GM23248 (cell line): ENCODE data around the gene INCA1. TPM values are rescaled to one million over a fixed set of nuclear protein-coding genes. Genes with fewer than 3 reads are reported as not detected.
A peak's percentile ranks its signal among the peaks of the same experiment; 100 is the strongest.

Source experiments
- DNase-seq: peaks from one replicate; pipeline ENCODE4 v3.0.0-alpha.2; 2015
- H2AFZ ChIP-seq: fragments of 200-600 bp; sonication (generic); 2 replicates; pipeline ENCODE4 v1.6.1; 2016; ENCODE audit warnings: antibody characterized with exemption
- H3F3A ChIP-seq: fragments of 200-600 bp; sonication (generic); 2 replicates; pipeline ENCODE4 v1.6.1; 2016; ENCODE audit warnings: mild to moderate bottlenecking, antibody characterized with exemption, mixed run types; ENCODE audit not compliant: insufficient read depth
- H3K27ac ChIP-seq: fragments of 200-600 bp; sonication (generic); 2 replicates; pipeline ENCODE4 v1.5.1; 2016; ENCODE audit warnings: mild to moderate bottlenecking
- H3K27me3 ChIP-seq: fragments of 200-600 bp; sonication (generic); replicated peaks from 2 replicates; pipeline ENCODE4 v1.6.1; 2016; ENCODE audit warnings: mild to moderate bottlenecking; ENCODE audit not compliant: insufficient read depth
- H3K36me3 ChIP-seq: fragments of 200-600 bp; sonication (generic); 2 replicates; pipeline ENCODE4 v1.6.1; 2016; ENCODE audit warnings: low read depth, mild to moderate bottlenecking
- H3K4me1 ChIP-seq: fragments of 200-600 bp; sonication (generic); 2 replicates; pipeline ENCODE4 v1.6.1; 2016; ENCODE audit warnings: mild to moderate bottlenecking; ENCODE audit not compliant: insufficient read depth
- H3K4me2 ChIP-seq: fragments of 200-600 bp; sonication (generic); one replicate; pipeline ENCODE4 v1.6.1; 2016; ENCODE audit warnings: mild to moderate bottlenecking; ENCODE audit not compliant: unreplicated experiment
- H3K4me3 ChIP-seq: fragments of 200-600 bp; sonication (generic); 2 replicates; pipeline ENCODE4 v1.5.1; 2016; ENCODE audit warnings: mild to moderate bottlenecking
- H3K79me2 ChIP-seq: fragments of 200-600 bp; sonication (generic); 2 replicates; pipeline ENCODE4 v1.6.1; 2016; ENCODE audit warnings: mild to moderate bottlenecking; ENCODE audit not compliant: insufficient read depth
- H3K9ac ChIP-seq: fragments of 200-600 bp; sonication (generic); 2 replicates; pipeline ENCODE4 v1.6.1; 2016; ENCODE audit warnings: mild to moderate bottlenecking
- H3K9me2 ChIP-seq: fragments of 200-600 bp; sonication (generic); 2 replicates; pipeline ENCODE4 v1.6.1; 2016; ENCODE audit warnings: mixed run types, mild to moderate bottlenecking, moderate library complexity; ENCODE audit not compliant: insufficient read depth
- H3K9me3 ChIP-seq: fragments of 200-600 bp; sonication (generic); one replicate; pipeline ENCODE4 v1.6.1; 2017; ENCODE audit warnings: low read depth
- H4K20me1 ChIP-seq: fragments of 200-600 bp; sonication (generic); 2 replicates; pipeline ENCODE4 v1.6.0; 2016; ENCODE audit not compliant: insufficient read depth
- EZH2 ChIP-seq: fragments of 200-600 bp; sonication (generic); IDR thresholded peaks from 2 replicates; pipeline ENCODE4 v1.6.1; 2018; ENCODE audit warnings: antibody characterized with exemption, mild to moderate bottlenecking; ENCODE audit not compliant: insufficient read depth, poor library complexity, severe bottlenecking
- EZH2phosphoT487 ChIP-seq: fragments of 200-600 bp; sonication (generic); IDR thresholded peaks from 2 replicates; pipeline ENCODE4 v1.6.1; 2018; ENCODE audit warnings: antibody characterized with exemption, moderate library complexity, mild to moderate bottlenecking, low read depth; ENCODE audit not compliant: insufficient read depth
- WGBS, 2 experiments: methylation state at CpG; one replicate each; pipeline ENCODE4 v1.1.6; 2015 to 2017; ENCODE audit warnings: low lambda C conversion rate in 2 of 2, low coverage in 1 of 2; ENCODE audit errors: missing lambda C conversion rate in 2 of 2; 5-methylcytosine and 5-hydroxymethylcytosine counted together
- in situ Hi-C: fragments of 300-500 bp; cut with MboI; formaldehyde crosslinking; loops from 2 replicates; pipeline ENCODE4 v1.15.0; 2020
- microRNA-seq: library from miRNA; unstranded; fragments of <30 nt; microRNA quantifications from one replicate; pipeline ENCODE4, GENCODE V29; 2016; ENCODE audit warnings: borderline number of aligned reads
- polyA plus RNA-seq: library from polyadenylated mRNA; unstranded; fragments of >200 nt; fragmentation: Nextera tagmentation; extraction: Ambion mirVana; gene quantifications from 2 replicates; pipeline ENCODE4 v1.2.1, GENCODE V29; 2016
- small RNA-seq: library from RNA; depleted of rRNA; stranded (forward); fragments of <200 nt; gene quantifications from one replicate; pipeline ENCODE3, GENCODE V24; 2014; ENCODE audit warnings: low read depth, low replicate concordance
- total RNA-seq: library from RNA; depleted of rRNA; stranded (reverse); fragments of >200 nt; shearing (Covaris generic); gene quantifications from 2 replicates; pipeline ENCODE4 v1.2.3, GENCODE V29; 2014; rRNA removed

The INCA1 gene
- total and polyA plus RNA-seq, 2 experiments from 2014 or later, result 0.32 to 1.2 TPM

DNA sequence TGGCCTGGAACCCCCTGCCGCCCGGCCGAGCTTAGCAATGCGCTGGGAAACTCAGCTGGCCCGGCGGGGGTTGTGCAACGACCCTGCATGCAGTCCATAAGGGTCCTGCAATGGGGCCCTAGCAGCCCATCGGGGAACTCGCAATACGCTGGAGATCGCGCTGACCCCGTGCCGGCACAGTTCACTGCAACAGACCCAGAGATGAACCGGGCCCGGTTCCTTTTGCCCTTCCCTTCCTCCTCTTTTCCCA, 57.9 kb downstream of the INCA1 start:
- Histone ChIP-seq H3K9me3 (no peaks in the 10 kb centered on the region), H3K9ac (peak overlapping the region; percentile 94), H3K27ac (peak overlapping the region; percentile 80), H3F3A (peaks cover 36% of the 10 kb centered on the region), H3K36me3 (no peaks in the 10 kb centered on the region), H3K4me3 (peak overlapping the region; percentile 94), H3K9me2 (no peaks in the 10 kb centered on the region), H3K27me3 (no peaks in the 10 kb centered on the region), H3K4me1 (peaks cover 17% of the 10 kb centered on the region), H2AFZ (peak overlapping the region; percentile 81), H3K79me2 (peaks cover 57% of the 10 kb centered on the region), H3K4me2 (peak overlapping the region; percentile 92), H4K20me1 (0 out of 2 replicates have a peak, but pooled peaks cover 1% of the 10 kb centered on the region)
- in situ Hi-C loops, result no loop called here
- WGBS, 2 experiments, result 1 to 3% methylated on average over 15 to 16 of the region's 16 CpGs
- no peak for TF ChIP-seq EZH2phosphoT487
- TF ChIP-seq EZH2, result no peak
- peak; percentile 55 for DNase-seq

DNA sequence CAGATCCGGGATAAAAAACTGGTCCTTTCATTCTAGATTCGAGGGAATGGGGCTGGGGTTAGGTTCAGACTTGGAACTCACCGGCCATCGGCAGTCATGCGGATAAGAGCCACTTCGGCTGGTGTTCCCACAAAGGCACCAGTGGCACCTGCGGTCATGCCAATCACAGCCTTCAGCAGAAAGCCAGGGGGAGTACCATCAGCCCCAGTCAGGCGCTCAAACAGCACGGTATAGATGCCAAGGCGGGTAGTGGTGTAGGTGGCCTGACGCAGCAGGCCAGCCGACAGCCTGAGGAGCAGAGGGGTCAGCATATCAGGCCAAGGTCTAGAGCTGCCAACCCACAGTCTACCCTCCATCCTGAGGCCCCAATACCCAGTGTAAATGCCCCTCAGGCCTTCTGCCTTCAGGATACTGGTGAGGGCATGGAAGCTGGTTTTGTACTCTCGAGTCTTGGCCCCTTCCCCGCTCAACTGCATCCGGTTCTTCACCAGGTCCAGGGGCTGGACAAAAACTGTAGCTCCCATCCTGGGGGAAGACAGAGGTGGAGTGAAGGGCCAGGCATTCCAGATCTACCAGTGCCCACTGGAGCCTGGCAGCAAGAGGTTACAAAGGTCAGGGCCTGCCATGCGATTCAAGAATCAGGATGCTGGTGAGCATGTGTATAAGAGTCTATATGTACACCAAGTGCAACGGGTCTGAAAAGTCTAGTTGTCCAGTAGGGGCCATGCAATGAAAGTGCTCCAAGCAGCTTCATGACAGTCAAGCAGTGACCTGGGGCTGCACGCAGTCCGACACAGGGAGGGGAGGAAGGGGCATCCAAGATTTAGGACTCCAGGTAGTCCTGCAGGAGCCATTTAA, 58.4 kb downstream of the INCA1 start:
- Histone ChIP-seq H3K27me3 (no peaks in the 10 kb centered on the region), H4K20me1 (no peaks in the 10 kb centered on the region), H3K9ac (peak overlapping the region; percentile 94), H3K36me3 (no peaks in the 10 kb centered on the region), H3K4me3 (peak overlapping the region; percentile 94), H3K27ac (peak overlapping the region; percentile 80), H3K4me2 (peak overlapping the region; percentile 92), H2AFZ (peak overlapping the region; percentile 81), H3F3A (peaks cover 31% of the 10 kb centered on the region), H3K4me1 (peaks cover 14% of the 10 kb centered on the region; the same call in 1 of the 2 replicates), H3K9me3 (no peaks in the 10 kb centered on the region), H3K9me2 (no peaks in the 10 kb centered on the region), H3K79me2 (peaks cover 51% of the 10 kb centered on the region)
- WGBS, 2 experiments, result 46 to 48% methylated on average over 19 of the region's 19 CpGs
- in situ Hi-C loops, result no loop called here
- DNase-seq, result no peak
- TF ChIP-seq EZH2 (no peak), EZH2phosphoT487 (no peak)

Small RNA genes within 50 kb of the gene (microRNA-seq; reads per million reads assigned to microRNA genes)
- not detected for gene MIR6864
- not detected for gene MIR6865

Small RNA genes within 50 kb of the gene (small RNA-seq; reads per million reads assigned to genes)
- gene MIR6864, result not detected
- not detected for gene MIR6865

Other genes starting within 250 kb of the INCA1 start
- gene TM4SF5, start 225.6 kb downstream of the INCA1 start, total RNA-seq, result not detected in 2 replicates
- gene TM4SF5, start 225.6 kb downstream of the INCA1 start, polyA plus RNA-seq, result not detected in 2 replicates
- gene VMO1, start 211.2 kb downstream of the INCA1 start, total RNA-seq, result not detected in 2 replicates
- gene VMO1, start 211.2 kb downstream of the INCA1 start, polyA plus RNA-seq, result 0.63 and 0.93 TPM in 2 replicates
- gene GLTPD2, start 208.6 kb downstream of the INCA1 start, total RNA-seq, result 2.2 TPM in 1 of 2 replicates, not detected in the other
- gene GLTPD2, start 208.6 kb downstream of the INCA1 start, polyA plus RNA-seq, result 0.50 and 0.61 TPM in 2 replicates
- 92.1 and 148 TPM in 2 replicates for gene PSMB6, start 201.4 kb downstream of the INCA1 start, total RNA-seq
- gene PSMB6, start 201.4 kb downstream of the INCA1 start, polyA plus RNA-seq, result 308 and 315 TPM in 2 replicates
- gene PLD2, start 190.4 kb downstream of the INCA1 start, total RNA-seq, result 20.9 and 22.0 TPM in 2 replicates
- gene PLD2, start 190.4 kb downstream of the INCA1 start, polyA plus RNA-seq, result 11.9 and 12.3 TPM in 2 replicates
- 31.5 and 34.5 TPM in 2 replicates for gene MINK1, start 164.2 kb downstream of the INCA1 start, total RNA-seq
- 21.0 and 24.2 TPM in 2 replicates for gene MINK1, start 164.2 kb downstream of the INCA1 start, polyA plus RNA-seq
- gene C17orf107, start 98.0 kb downstream of the INCA1 start, total RNA-seq, result 3.8 and 8.8 TPM in 2 replicates
- gene C17orf107, start 98.0 kb downstream of the INCA1 start, polyA plus RNA-seq, result 2.7 and 3.9 TPM in 2 replicates
- 0.13 and 0.86 TPM in 2 replicates for gene CHRNE, start 94.4 kb downstream of the INCA1 start, total RNA-seq
- gene CHRNE, start 94.4 kb downstream of the INCA1 start, polyA plus RNA-seq, result 0.63 and 0.84 TPM in 2 replicates
- not detected in 2 replicates for gene GP1BA, start 65.2 kb downstream of the INCA1 start, total RNA-seq
- 0.18 TPM in 1 of 2 replicates, not detected in the other for gene GP1BA, start 65.2 kb downstream of the INCA1 start, polyA plus RNA-seq
- 68.5 and 131 TPM in 2 replicates for gene SLC25A11, start 57.5 kb downstream of the INCA1 start, total RNA-seq
- gene SLC25A11, start 57.5 kb downstream of the INCA1 start, polyA plus RNA-seq, result 71.4 and 73.2 TPM in 2 replicates
- gene RNF167, start 57.3 kb downstream of the INCA1 start, total RNA-seq, result 19.8 and 31.7 TPM in 2 replicates
- 34.2 and 36.6 TPM in 2 replicates for gene RNF167, start 57.3 kb downstream of the INCA1 start, polyA plus RNA-seq
- 621 and 886 TPM in 2 replicates for gene PFN1, start 49.0 kb downstream of the INCA1 start, total RNA-seq
- 2,247 and 2,282 TPM in 2 replicates for gene PFN1, start 49.0 kb downstream of the INCA1 start, polyA plus RNA-seq
- 0.38 and 1.2 TPM in 2 replicates for gene ENO3, start 46.4 kb downstream of the INCA1 start, total RNA-seq
- gene ENO3, start 46.4 kb downstream of the INCA1 start, polyA plus RNA-seq, result 3.2 and 4.1 TPM in 2 replicates
- gene SPAG7, start 29.7 kb downstream of the INCA1 start, total RNA-seq, result 39.1 and 43.1 TPM in 2 replicates
- 97.7 and 107 TPM in 2 replicates for gene SPAG7, start 29.7 kb downstream of the INCA1 start, polyA plus RNA-seq
- gene CAMTA2, start 9.8 kb downstream of the INCA1 start, total RNA-seq, result 4.8 and 10.1 TPM in 2 replicates
- gene CAMTA2, start 9.8 kb downstream of the INCA1 start, polyA plus RNA-seq, result 26.5 and 28.8 TPM in 2 replicates
- gene KIF1C, start 428 bp upstream of the INCA1 start, total RNA-seq, result 72.7 and 85.2 TPM in 2 replicates
- gene KIF1C, start 428 bp upstream of the INCA1 start, polyA plus RNA-seq, result 38.5 and 39.8 TPM in 2 replicates
- gene SLC52A1, start 37.9 kb upstream of the INCA1 start, total RNA-seq, result 0.22 TPM in 1 of 2 replicates, not detected in the other
- not detected in 2 replicates for gene SLC52A1, start 37.9 kb upstream of the INCA1 start, polyA plus RNA-seq
- 1.5 and 1.9 TPM in 2 replicates for gene ZFP3, start 80.9 kb upstream of the INCA1 start, total RNA-seq
- 1.8 and 2.0 TPM in 2 replicates for gene ZFP3, start 80.9 kb upstream of the INCA1 start, polyA plus RNA-seq
- 5.2 and 6.1 TPM in 2 replicates for gene ZNF232, start 114.4 kb upstream of the INCA1 start, total RNA-seq
- 3.8 and 5.2 TPM in 2 replicates for gene ZNF232, start 114.4 kb upstream of the INCA1 start, polyA plus RNA-seq
- not detected in 2 replicates for gene USP6, start 118.5 kb upstream of the INCA1 start, total RNA-seq
- gene USP6, start 118.5 kb upstream of the INCA1 start, polyA plus RNA-seq, result 0.25 and 0.30 TPM in 2 replicates
- gene ZNF594, start 194.3 kb upstream of the INCA1 start, total RNA-seq, result 5.1 and 6.2 TPM in 2 replicates
- 2.2 and 3.1 TPM in 2 replicates for gene ZNF594, start 194.3 kb upstream of the INCA1 start, polyA plus RNA-seq
- gene SCIMP, start 237.3 kb upstream of the INCA1 start, total RNA-seq, result not detected in 2 replicates
- 0.11 and 0.30 TPM in 2 replicates for gene SCIMP, start 237.3 kb upstream of the INCA1 start, polyA plus RNA-seq